ENCODE measurements around the gene SERPINI1. TPM values are rescaled to one million over a fixed set of nuclear protein-coding genes. Genes with fewer than 3 reads are reported as not detected.

The SERPINI1 gene
- total RNA-seq (2022; extraction: Qiagen RNA extraction): 2.4 to 3.1 TPM (median 2.8 TPM) in 5 replicates

GRCh38 chr3:167735233-167736138 is at the start of gene SERPINI1:
SERPINI1 (plus strand) TSS chr3:167735721; CDS start chr3:167789129, 53,408 bp downstream.

GRCh38 chr3:167734498-167735232 is 856 bp upstream of the SERPINI1 start, which contains the start of gene PDCD10:
PDCD10 (minus strand) TSS chr3:167734892; CDS start chr3:167720157, 14,735 bp downstream.

Other genes with a start within 250 kb of the SERPINI1 start
- not detected in 5 replicates for gene WDR49, start 81.8 kb upstream of the SERPINI1 start, total RNA-seq (2022; extraction: Qiagen RNA extraction)
- 51.2 to 66.0 TPM (median 53.6 TPM) in 5 replicates for gene PDCD10, start 829 bp upstream of the SERPINI1 start, total RNA-seq (2022; extraction: Qiagen RNA extraction)

Measured in A549 treated with Mapracorat at 1 μM for 4 hours (cell line).